ENCODE results near the gene NUFIP2.
"Not testable (repeated sequence)": the region's sequence is repeated elsewhere in the genome, so short reads cannot be mapped to it uniquely, and the experiment has no call there.

NUFIP2 gene

DNA sequence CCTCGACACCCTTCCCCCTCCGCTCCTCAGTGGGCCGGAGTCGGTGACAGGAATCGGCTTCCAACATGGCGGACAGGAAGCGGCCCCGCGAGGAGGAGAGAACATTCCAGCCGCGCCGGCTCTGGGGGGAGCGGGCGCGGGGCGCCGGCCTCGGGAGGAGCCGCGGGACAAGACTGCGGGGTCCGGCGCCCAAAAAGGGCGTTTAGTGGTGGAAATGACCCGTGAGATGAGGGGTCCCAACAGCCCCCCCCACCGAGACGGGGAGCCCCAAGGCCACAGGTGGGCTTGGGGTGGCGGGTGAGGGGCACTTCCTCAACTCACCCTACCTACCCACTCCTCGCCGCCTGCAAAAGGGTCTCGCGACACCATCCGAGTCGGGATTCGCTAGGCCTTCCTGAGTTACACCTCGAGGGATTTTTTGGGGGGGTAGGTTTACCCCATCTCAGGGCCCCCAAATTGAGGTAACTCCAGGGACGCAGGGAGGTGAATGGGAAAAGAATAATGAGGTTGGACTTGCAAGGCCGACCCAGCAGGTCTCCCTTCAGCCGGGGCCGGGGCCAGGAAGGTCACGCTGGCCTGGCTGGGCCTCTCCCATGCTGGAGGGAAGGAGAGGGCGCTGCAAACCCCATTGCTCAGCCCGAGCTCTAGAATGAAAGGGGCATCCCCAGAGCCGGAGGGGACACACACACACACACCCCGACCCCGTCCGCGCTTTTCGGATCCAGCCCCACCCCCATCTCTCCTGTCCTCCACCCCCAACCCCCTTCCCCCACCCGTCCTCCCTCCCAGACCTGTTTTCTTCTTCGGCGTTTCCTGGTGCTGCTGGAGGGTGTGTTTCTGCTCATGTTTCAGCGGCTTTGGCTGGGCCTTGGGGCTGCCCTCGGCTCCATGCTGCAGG, 707 bp downstream of the NUFIP2 start:
- no peaks in the 10 kb centered on the region for H3K27me3 ChIP-seq (ENCODE audit: insufficient read depth, low read length)
- peak overlapping the region; percentile 73 for H3K4me3 ChIP-seq (ENCODE audit: low read length)
- peaks cover 17% of the 10 kb centered on the region for H3K4me1 ChIP-seq (ENCODE audit: insufficient read depth, low read length)
- H3K9me3 ChIP-seq (ENCODE audit: low read length) = peaks cover 3% of the 10 kb centered on the region
- H3K36me3 ChIP-seq (ENCODE audit: insufficient read depth, low read length) = peaks cover 24% of the 10 kb centered on the region
- no peak overlapping the region for H2AFZ ChIP-seq (ENCODE audit: low read depth, low read length)

DNA sequence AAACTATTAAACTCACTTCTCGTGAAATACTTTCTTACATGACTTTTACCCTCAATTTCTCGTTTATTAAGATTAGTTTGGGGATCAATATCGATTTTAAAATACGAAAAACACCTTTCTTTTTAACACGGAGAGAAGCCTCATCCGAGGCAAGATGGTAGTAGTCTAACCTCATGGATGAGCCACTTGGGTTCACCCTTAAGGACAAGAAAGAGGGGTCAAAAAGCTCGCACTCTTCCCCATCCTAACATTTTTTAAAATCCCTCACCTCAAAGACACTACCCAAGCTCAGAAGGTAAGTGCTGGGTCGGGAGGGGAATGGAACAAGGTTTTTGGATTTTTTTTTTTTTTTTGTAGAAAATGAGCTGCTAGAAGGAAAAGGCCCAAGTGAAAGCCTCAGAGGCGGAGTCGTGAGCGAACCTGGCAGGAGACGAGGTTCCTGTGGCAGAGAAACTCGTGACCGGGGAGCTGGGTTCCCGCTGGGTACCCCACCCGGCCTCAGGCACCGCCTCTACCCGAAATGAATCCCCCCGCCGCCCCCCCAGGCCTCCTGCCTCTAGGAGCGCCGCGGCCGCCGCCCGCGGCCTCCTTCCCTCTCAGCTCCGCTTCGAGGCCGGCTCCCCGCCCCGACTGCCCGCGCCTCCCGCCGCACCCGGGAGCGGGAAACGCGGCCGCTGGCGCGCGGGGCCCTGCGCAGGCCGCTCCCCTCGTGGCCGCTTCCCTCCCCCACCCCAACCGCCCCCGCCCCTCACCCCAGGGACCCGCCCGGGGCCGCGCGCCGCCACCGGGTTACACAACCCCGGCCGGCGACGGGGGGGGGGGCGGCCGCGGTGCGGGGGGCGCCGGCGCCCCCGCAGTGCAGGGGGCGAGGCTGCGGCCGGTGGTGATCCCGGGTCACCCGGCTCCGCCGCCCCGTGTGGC, 1.6 kb downstream of the NUFIP2 start:
- peaks cover 17% of the 10 kb centered on the region for H3K4me1 ChIP-seq (ENCODE audit: insufficient read depth, low read length)
- peak overlapping the region; percentile 73 for H3K4me3 ChIP-seq (ENCODE audit: low read length)
- no peak overlapping the region for H2AFZ ChIP-seq (ENCODE audit: low read depth, low read length)
- H3K9me3 ChIP-seq (ENCODE audit: low read length) = peaks cover 4% of the 10 kb centered on the region
- no peaks in the 10 kb centered on the region for H3K27me3 ChIP-seq (ENCODE audit: insufficient read depth, low read length)
- H3K36me3 ChIP-seq (ENCODE audit: insufficient read depth, low read length) = peaks cover 32% of the 10 kb centered on the region

DNA sequence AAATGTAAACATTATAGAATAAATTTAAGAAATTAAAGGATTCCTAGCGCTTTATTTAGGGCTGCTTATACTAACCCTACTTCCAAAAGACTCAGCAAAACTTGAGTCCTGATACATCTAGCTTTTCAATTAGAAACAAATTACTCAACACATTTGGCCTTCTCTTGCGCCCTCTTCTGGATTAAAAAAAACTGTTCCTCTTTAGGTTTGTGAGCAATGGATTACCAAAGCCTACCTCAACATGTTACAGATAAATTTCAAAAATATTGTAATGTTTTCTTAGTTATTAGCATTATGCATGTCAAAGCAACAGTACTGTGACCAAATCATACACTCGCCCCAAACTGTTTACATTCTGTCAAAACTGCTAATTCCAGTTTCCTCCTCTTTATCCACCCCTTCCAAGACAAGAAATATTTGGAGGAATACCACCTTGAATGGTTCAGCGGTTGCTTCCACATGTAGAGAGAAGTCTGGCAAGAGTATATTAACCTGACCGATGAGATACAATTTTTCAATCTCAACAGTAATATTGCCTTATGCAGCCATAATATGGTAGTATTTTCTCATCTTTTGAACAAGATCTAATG, 2.7 kb downstream of the NUFIP2 start:
- H2AFZ ChIP-seq (ENCODE audit: low read depth, low read length) = no peak overlapping the region
- peak overlapping the region; percentile 73 for H3K4me3 ChIP-seq (ENCODE audit: low read length)
- peaks cover 10% of the 10 kb centered on the region for H3K9me3 ChIP-seq (ENCODE audit: low read length)
- no peaks in the 10 kb centered on the region for H3K27me3 ChIP-seq (ENCODE audit: insufficient read depth, low read length)
- H3K36me3 ChIP-seq (ENCODE audit: insufficient read depth, low read length) = peaks cover 43% of the 10 kb centered on the region
- H3K4me1 ChIP-seq (ENCODE audit: insufficient read depth, low read length) = peaks cover 17% of the 10 kb centered on the region

DNA sequence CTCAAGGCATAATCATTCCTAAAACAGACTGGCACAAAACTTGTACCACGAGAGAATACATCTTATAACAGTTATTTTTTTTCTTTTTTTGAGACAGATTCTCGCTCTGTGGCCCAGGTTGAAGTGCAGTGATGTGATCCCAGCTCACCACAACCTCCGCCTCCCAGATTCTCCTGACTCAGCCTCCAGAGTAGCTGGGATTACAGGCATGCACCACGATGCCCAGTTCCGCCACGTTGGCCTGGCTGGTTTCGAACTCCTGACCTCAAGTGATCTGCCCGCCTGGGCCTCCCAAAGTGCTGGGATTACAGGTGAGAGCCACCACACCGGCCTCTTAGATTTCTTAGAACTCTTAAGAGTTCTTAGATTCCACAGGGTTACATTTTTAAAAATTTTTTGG, 4.1 kb downstream of the NUFIP2 start:
- Histone ChIP-seq H3K4me3 (ENCODE audit: low read length) (no peak overlapping the region), H3K4me1 (ENCODE audit: insufficient read depth, low read length) (peaks cover 14% of the 10 kb centered on the region), H2AFZ (ENCODE audit: low read depth, low read length) (no peak overlapping the region), H3K27me3 (ENCODE audit: insufficient read depth, low read length) (no peaks in the 10 kb centered on the region), H3K36me3 (ENCODE audit: insufficient read depth, low read length) (peaks cover 54% of the 10 kb centered on the region), H3K9me3 (ENCODE audit: low read length) (peaks cover 12% of the 10 kb centered on the region)

- H3K9me3 ChIP-seq (ENCODE audit: low read length) = peaks cover 44% of the 10 kb centered on the region
- no peaks in the 10 kb centered on the region for H3K4me1 ChIP-seq (ENCODE audit: insufficient read depth, low read length)
- no peak overlapping the region for H2AFZ ChIP-seq (ENCODE audit: low read depth, low read length)
- H3K27me3 ChIP-seq (ENCODE audit: insufficient read depth, low read length) = no peaks in the 10 kb centered on the region
- H3K36me3 ChIP-seq (ENCODE audit: insufficient read depth, low read length) = peaks cover 83% of the 10 kb centered on the region
- H3K4me3 ChIP-seq (ENCODE audit: low read length) = no peak overlapping the region
These were observed 10.0 kb downstream of the NUFIP2 start for GRCh38 chr17:29283961-29284360.

GRCh38 chr17:29283496-29283895, 10.5 kb downstream of the NUFIP2 start:
- Histone ChIP-seq H3K9me3 (ENCODE audit: low read length) (peaks cover 45% of the 10 kb centered on the region), H3K27me3 (ENCODE audit: insufficient read depth, low read length) (no peaks in the 10 kb centered on the region), H3K4me3 (ENCODE audit: low read length) (no peak overlapping the region), H3K4me1 (ENCODE audit: insufficient read depth, low read length) (no peaks in the 10 kb centered on the region), H2AFZ (ENCODE audit: low read depth, low read length) (no peak overlapping the region), H3K36me3 (ENCODE audit: insufficient read depth, low read length) (peaks cover 83% of the 10 kb centered on the region)

DNA sequence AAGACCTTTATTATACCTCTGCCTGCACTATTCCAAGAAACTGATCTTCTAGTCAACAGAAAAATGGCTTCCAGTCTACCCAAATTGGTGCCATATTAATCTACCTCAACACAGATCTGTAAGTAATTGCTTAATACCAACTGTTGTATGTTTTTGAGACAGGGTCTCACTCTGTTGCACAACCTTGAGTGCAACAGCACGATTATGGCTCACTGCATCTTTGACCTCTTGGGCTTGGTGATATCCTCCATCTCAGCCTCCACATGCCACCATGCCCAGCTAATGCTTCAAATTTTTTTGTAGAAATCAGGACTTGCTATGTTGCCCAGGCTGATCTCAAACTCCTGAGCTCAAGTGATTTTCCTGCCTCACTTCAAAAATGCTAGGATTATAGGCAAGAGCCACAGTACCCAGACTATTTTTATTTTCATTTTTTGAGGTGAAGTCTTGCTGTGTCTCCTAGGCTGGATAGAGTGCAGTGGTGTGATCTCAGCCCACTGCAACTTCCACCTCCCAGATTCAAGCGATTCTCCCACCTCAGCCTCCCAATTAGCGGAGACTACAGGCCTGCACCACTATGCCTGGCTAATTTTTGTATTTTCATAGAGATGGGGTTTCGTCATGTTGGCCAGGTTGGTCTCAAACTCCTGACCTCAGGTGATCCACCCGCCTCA, 14.4 kb downstream of the NUFIP2 start:
- Histone ChIP-seq H3K4me1 (ENCODE audit: insufficient read depth, low read length) (no peaks in the 10 kb centered on the region), H3K4me3 (ENCODE audit: low read length) (no peak overlapping the region), H3K36me3 (ENCODE audit: insufficient read depth, low read length) (peaks cover 80% of the 10 kb centered on the region), H2AFZ (ENCODE audit: low read depth, low read length) (no peak overlapping the region), H3K9me3 (ENCODE audit: low read length) (peaks cover 61% of the 10 kb centered on the region), H3K27me3 (ENCODE audit: insufficient read depth, low read length) (no peaks in the 10 kb centered on the region)

GRCh38 chr17:29278692-29279091, 15.3 kb downstream of the NUFIP2 start:
- Histone ChIP-seq H3K4me1 (ENCODE audit: insufficient read depth, low read length) (no peaks in the 10 kb centered on the region), H3K27me3 (ENCODE audit: insufficient read depth, low read length) (no peaks in the 10 kb centered on the region), H3K9me3 (ENCODE audit: low read length) (peaks cover 65% of the 10 kb centered on the region), H3K4me3 (ENCODE audit: low read length) (no peak overlapping the region), H2AFZ (ENCODE audit: low read depth, low read length) (no peak overlapping the region), H3K36me3 (ENCODE audit: insufficient read depth, low read length) (peaks cover 82% of the 10 kb centered on the region)

DNA sequence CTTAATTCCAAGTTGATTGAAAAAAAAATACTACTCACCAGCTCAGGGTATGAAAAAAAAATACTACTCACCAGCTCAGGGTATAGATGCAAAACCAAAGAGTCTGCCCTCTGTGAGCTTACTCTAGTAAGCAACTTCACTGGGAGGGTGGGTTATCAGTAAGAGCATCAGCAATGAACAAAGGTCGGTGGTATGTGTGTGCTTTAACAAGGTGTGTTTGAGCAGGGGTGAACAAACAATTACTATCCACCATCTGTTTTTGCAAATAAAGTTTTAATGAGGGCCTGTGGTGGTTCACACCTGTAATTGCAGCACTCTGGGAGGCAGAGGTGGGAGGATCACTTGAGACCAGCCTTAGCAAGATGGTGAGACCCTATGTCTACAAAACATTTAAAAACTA, 20.0 kb downstream of the NUFIP2 start:
- Histone ChIP-seq H3K4me3 (ENCODE audit: low read length) (no peak overlapping the region), H3K36me3 (ENCODE audit: insufficient read depth, low read length) (peaks cover 69% of the 10 kb centered on the region), H2AFZ (ENCODE audit: low read depth, low read length) (no peak overlapping the region), H3K9me3 (ENCODE audit: low read length) (peaks cover 38% of the 10 kb centered on the region), H3K4me1 (ENCODE audit: insufficient read depth, low read length) (no peaks in the 10 kb centered on the region), H3K27me3 (ENCODE audit: insufficient read depth, low read length) (no peaks in the 10 kb centered on the region)

DNA sequence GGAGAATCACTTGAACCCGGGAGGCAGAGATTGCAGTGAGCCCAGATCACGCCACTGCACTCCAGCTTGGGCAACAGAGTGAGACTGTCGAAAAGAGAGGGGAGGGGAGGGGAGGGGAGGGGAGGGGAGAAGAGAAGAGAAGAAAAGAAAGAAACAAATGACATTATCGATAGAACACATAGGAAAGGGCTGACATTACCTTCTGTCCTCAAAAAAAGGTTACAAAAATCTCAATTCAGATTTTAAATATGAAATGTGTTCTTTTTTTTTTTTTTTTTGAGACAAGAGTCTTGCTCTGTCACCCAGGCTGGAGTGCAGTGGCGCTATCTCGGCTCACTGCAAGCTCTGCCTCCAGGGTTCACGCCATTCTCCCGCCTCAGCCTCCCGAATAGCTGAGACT, 22.0 kb downstream of the NUFIP2 start:
- H3K27me3 ChIP-seq (ENCODE audit: insufficient read depth, low read length); H3K4me1 ChIP-seq (ENCODE audit: insufficient read depth, low read length); H3K4me3 ChIP-seq (ENCODE audit: low read length); H2AFZ ChIP-seq (ENCODE audit: low read depth, low read length): not testable (repeated sequence)
- Histone ChIP-seq H3K36me3 (ENCODE audit: insufficient read depth, low read length) (peaks cover 61% of the 10 kb centered on the region), H3K9me3 (ENCODE audit: low read length) (peaks cover 21% of the 10 kb centered on the region)

GRCh38 chr17:29263916-29264315, 30.0 kb downstream of the NUFIP2 start:
- H3K4me3 ChIP-seq (ENCODE audit: low read length) = no peak overlapping the region
- no peaks in the 10 kb centered on the region for H3K27me3 ChIP-seq (ENCODE audit: insufficient read depth, low read length)
- H3K36me3 ChIP-seq (ENCODE audit: insufficient read depth, low read length) = peaks cover 78% of the 10 kb centered on the region
- no peak overlapping the region for H2AFZ ChIP-seq (ENCODE audit: low read depth, low read length)
- H3K9me3 ChIP-seq (ENCODE audit: low read length) = no peaks in the 10 kb centered on the region
- H3K4me1 ChIP-seq (ENCODE audit: insufficient read depth, low read length) = no peaks in the 10 kb centered on the region

- Histone ChIP-seq H3K4me1 (ENCODE audit: insufficient read depth, low read length) (no peaks in the 10 kb centered on the region), H3K4me3 (ENCODE audit: low read length) (no peak overlapping the region), H3K36me3 (ENCODE audit: insufficient read depth, low read length) (peaks cover 48% of the 10 kb centered on the region), H3K27me3 (ENCODE audit: insufficient read depth, low read length) (no peaks in the 10 kb centered on the region), H2AFZ (ENCODE audit: low read depth, low read length) (no peak overlapping the region), H3K9me3 (ENCODE audit: low read length) (peaks cover 2% of the 10 kb centered on the region)
These were observed 36.2 kb downstream of the NUFIP2 start for GRCh38 chr17:29257756-29258155.

All from neuron (in vitro differentiated cells).